ENCODE measurements around the gene BRD9.

The BRD9 gene

DNA sequence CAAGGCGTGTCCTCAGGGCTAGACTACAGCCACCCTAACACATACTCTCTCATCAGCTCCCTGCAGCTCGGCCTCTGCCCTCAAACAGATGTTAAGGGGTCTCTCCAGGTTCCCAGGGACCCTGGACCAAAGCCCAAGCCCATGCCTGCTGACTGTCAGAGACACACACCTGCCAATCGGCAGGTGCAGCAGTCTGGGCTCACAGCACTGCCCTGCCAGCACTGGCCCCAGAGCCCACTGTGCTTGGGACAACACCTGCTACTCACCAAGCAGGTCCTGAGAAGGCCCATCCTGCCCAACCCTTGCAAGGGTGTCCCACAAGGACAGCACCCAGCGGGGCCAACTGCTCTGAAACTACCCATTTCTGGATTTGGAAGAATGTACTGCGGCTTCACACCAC, 21.6 kb downstream of the BRD9 start:
- H2AFZ ChIP-seq (ENCODE audit: low read depth, low read length): no peak overlapping the region
- H3K4me3 ChIP-seq (ENCODE audit: low read length): no peak overlapping the region
- no peak overlapping the region for H3K27ac ChIP-seq (ENCODE audit: low read length)
- H3K27me3 ChIP-seq (ENCODE audit: low read depth, low read length): no peaks in the 10 kb centered on the region
- H3K9me3 ChIP-seq (ENCODE audit: insufficient read depth, low read length): no peaks in the 10 kb centered on the region
- peaks cover 38% of the 10 kb centered on the region for H3K36me3 ChIP-seq (replicated peaks; ENCODE audit: low read depth, low read length)
- H3K79me2 ChIP-seq (ENCODE audit: low read length): peaks cover 5% of the 10 kb centered on the region; the same call in 1 of the 2 replicates
- TF ChIP-seq, protein P1, sequence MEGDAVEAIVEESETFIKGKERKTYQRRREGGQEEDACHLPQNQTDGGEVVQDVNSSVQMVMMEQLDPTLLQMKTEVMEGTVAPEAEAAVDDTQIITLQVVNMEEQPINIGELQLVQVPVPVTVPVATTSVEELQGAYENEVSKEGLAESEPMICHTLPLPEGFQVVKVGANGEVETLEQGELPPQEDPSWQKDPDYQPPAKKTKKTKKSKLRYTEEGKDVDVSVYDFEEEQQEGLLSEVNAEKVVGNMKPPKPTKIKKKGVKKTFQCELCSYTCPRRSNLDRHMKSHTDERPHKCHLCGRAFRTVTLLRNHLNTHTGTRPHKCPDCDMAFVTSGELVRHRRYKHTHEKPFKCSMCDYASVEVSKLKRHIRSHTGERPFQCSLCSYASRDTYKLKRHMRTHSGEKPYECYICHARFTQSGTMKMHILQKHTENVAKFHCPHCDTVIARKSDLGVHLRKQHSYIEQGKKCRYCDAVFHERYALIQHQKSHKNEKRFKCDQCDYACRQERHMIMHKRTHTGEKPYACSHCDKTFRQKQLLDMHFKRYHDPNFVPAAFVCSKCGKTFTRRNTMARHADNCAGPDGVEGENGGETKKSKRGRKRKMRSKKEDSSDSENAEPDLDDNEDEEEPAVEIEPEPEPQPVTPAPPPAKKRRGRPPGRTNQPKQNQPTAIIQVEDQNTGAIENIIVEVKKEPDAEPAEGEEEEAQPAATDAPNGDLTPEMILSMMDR (IDR thresholded peaks at IDR 0.05; ENCODE audit: low read depth, low read length): no peak
- TF ChIP-seq EZH2phosphoT487 (IDR thresholded peaks at IDR 0.05; ENCODE audit: low read depth): no peak
- no peak overlapping the region for H3K9ac ChIP-seq (ENCODE audit: low read length)
- no peaks in the 10 kb centered on the region for H4K20me1 ChIP-seq (ENCODE audit: insufficient read depth, low read length)
- H3K4me1 ChIP-seq (ENCODE audit: low read length): peaks cover 14% of the 10 kb centered on the region
- H3K4me2 ChIP-seq (ENCODE audit: low read length): no peak overlapping the region

- TF ChIP-seq, protein P1 (IDR thresholded peaks at IDR 0.05; ENCODE audit: low read depth, low read length): no peak
- TF ChIP-seq EZH2phosphoT487 (IDR thresholded peaks at IDR 0.05; ENCODE audit: low read depth): no peak
- Histone ChIP-seq H3K4me3 (ENCODE audit: low read length) (no peak overlapping the region), H3K4me1 (ENCODE audit: low read length) (peaks cover 8% of the 10 kb centered on the region), H4K20me1 (ENCODE audit: insufficient read depth, low read length) (no peaks in the 10 kb centered on the region), H3K4me2 (ENCODE audit: low read length) (no peak overlapping the region), H3K27ac (ENCODE audit: low read length) (no peak overlapping the region), H3K36me3 (replicated peaks; ENCODE audit: low read depth, low read length) (peaks cover 34% of the 10 kb centered on the region), H3K27me3 (ENCODE audit: low read depth, low read length) (no peaks in the 10 kb centered on the region), H3K9me3 (ENCODE audit: insufficient read depth, low read length) (no peaks in the 10 kb centered on the region), H2AFZ (ENCODE audit: low read depth, low read length) (no peak overlapping the region), H3K9ac (ENCODE audit: low read length) (no peak overlapping the region), H3K79me2 (ENCODE audit: low read length) (peaks cover 1% of the 10 kb centered on the region; the same call in 1 of the 2 replicates)
These were observed 24.0 kb downstream of the BRD9 start for GRCh38 chr5:868428-869135.

GRCh38 chr5:867300-867870, 25.2 kb downstream of the BRD9 start:
- Histone ChIP-seq H2AFZ (ENCODE audit: low read depth, low read length) (no peak overlapping the region), H3K27ac (ENCODE audit: low read length) (no peak overlapping the region)

DNA sequence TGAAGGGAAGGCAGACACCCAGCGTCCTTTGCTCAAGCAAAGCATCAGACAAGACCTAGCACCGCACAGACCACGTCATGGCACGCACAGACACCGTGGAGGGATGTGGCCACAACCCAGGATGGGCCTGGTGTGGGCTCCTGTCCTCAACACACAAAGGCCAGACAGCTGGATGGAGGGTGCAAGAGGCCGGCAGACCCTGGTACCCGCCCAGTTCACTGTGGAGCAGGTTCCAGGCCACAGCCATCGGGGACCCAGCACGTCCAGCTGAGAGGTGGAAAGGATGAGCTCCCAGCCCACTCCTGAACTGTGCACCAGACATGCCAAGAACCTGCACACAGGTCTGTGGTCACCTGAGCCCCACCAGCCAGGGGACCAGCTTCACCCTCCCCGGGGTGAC, 26.8 kb downstream of the BRD9 start:
- Histone ChIP-seq H3K4me2 (ENCODE audit: low read length) (no peak overlapping the region), H3K4me1 (ENCODE audit: low read length) (no peaks in the 10 kb centered on the region), H3K27ac (ENCODE audit: low read length) (no peak overlapping the region), H3K9ac (ENCODE audit: low read length) (no peak overlapping the region), H2AFZ (ENCODE audit: low read depth, low read length) (no peak overlapping the region), H3K4me3 (ENCODE audit: low read length) (no peak overlapping the region), H4K20me1 (ENCODE audit: insufficient read depth, low read length) (no peaks in the 10 kb centered on the region), H3K36me3 (replicated peaks; ENCODE audit: low read depth, low read length) (peaks cover 20% of the 10 kb centered on the region), H3K79me2 (ENCODE audit: low read length) (no peaks in the 10 kb centered on the region), H3K9me3 (ENCODE audit: insufficient read depth, low read length) (no peaks in the 10 kb centered on the region), H3K27me3 (ENCODE audit: low read depth, low read length) (no peaks in the 10 kb centered on the region)
- no peak for TF ChIP-seq EZH2phosphoT487 (IDR thresholded peaks at IDR 0.05; ENCODE audit: low read depth)
- TF ChIP-seq, protein P1 (IDR thresholded peaks at IDR 0.05; ENCODE audit: low read depth, low read length): no peak

More at GRCh38 chr5:867300-867870, 25.2 kb downstream of the BRD9 start:
- no peak overlapping the region for H3K4me2 ChIP-seq (ENCODE audit: low read length)
- no peaks in the 10 kb centered on the region for H3K4me1 ChIP-seq (ENCODE audit: low read length)
- H3K4me3 ChIP-seq (ENCODE audit: low read length): no peak overlapping the region
- H3K9me3 ChIP-seq (ENCODE audit: insufficient read depth, low read length): no peaks in the 10 kb centered on the region
- TF ChIP-seq, protein P1 (IDR thresholded peaks at IDR 0.05; ENCODE audit: low read depth, low read length): no peak
- no peak for TF ChIP-seq EZH2phosphoT487 (IDR thresholded peaks at IDR 0.05; ENCODE audit: low read depth)
- H3K9ac ChIP-seq (ENCODE audit: low read length): no peak overlapping the region
- no peaks in the 10 kb centered on the region for H4K20me1 ChIP-seq (ENCODE audit: insufficient read depth, low read length)
- H3K79me2 ChIP-seq (ENCODE audit: low read length): no peaks in the 10 kb centered on the region
- H3K27me3 ChIP-seq (ENCODE audit: low read depth, low read length): no peaks in the 10 kb centered on the region
- peaks cover 34% of the 10 kb centered on the region for H3K36me3 ChIP-seq (replicated peaks; ENCODE audit: low read depth, low read length)
